ENCODE measurements around the gene SETBP1.

GRCh38 chr18:44840058-44840790 is 159.5 kb downstream of the SETBP1 start:
- TF ChIP-seq, protein P1, sequence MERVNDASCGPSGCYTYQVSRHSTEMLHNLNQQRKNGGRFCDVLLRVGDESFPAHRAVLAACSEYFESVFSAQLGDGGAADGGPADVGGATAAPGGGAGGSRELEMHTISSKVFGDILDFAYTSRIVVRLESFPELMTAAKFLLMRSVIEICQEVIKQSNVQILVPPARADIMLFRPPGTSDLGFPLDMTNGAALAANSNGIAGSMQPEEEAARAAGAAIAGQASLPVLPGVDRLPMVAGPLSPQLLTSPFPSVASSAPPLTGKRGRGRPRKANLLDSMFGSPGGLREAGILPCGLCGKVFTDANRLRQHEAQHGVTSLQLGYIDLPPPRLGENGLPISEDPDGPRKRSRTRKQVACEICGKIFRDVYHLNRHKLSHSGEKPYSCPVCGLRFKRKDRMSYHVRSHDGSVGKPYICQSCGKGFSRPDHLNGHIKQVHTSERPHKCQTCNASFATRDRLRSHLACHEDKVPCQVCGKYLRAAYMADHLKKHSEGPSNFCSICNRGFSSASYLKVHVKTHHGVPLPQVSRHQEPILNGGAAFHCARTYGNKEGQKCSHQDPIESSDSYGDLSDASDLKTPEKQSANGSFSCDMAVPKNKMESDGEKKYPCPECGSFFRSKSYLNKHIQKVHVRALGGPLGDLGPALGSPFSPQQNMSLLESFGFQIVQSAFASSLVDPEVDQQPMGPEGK (CRISPR knock-in tag; IDR thresholded peaks at IDR 0.05; ENCODE audit: borderline replicate concordance): no peak
- TF ChIP-seq SNAI2 (CRISPR knock-in tag; IDR thresholded peaks at IDR 0.05): no peak
- no peak for TF ChIP-seq ARNTL (CRISPR knock-in tag; IDR thresholded peaks at IDR 0.05; ENCODE audit: borderline replicate concordance, low read depth)
- no peak for TF ChIP-seq ISL1 (CRISPR knock-in tag; IDR thresholded peaks at IDR 0.05)
- TF ChIP-seq RARB (CRISPR knock-in tag; IDR thresholded peaks at IDR 0.05): no peak
- no peak for TF ChIP-seq POU6F1 (CRISPR knock-in tag; IDR thresholded peaks at IDR 0.05; ENCODE audit: borderline replicate concordance, low read depth)

Measured in SK-N-SH treated with all-trans-retinoic acid at 6 μM for 48 hours (cell line).